SK-MEL-5 (cell line): ENCODE results near the gene RBCK1. TPM values are rescaled to one million over a fixed set of nuclear protein-coding genes. Genes with fewer than 3 reads are reported as not detected.
"Not testable (repeated sequence)": the region's sequence is repeated elsewhere in the genome, so short reads cannot be mapped to it uniquely, and the experiment has no call there.

ENCODE experiments used
- DNase-seq: peaks from one replicate; pipeline ENCODE4 v3.0.0-alpha.2; 2016; ENCODE audit warnings: low read depth, low spot score
- in situ Hi-C: cut with HindIII; loops from 2 replicates; pipeline ENCODE4 v1.10.0; 2016; ENCODE audit warnings: low sequenced_read_pairs, high pct_unique_total_duplicates, low pct_unique_long_range_greater_than_20kb
- total RNA-seq: library from RNA; depleted of rRNA; stranded (reverse); fragments of >200 nt; shearing (Covaris generic); gene quantifications from 2 replicates; pipeline ENCODE4 v1.2.3, GENCODE V29; 2014

Gene RBCK1
- total RNA-seq, 1 experiment from 2014 or later = 58.0 TPM

GRCh38 chr20:389220-389619, 18.9 kb upstream of the RBCK1 start:
- DNase-seq = no peak
- in situ Hi-C loops = no loop called here

GRCh38 chr20:391041-391711, 16.9 kb upstream of the RBCK1 start:
- DNase-seq = no peak
- in situ Hi-C loops = no loop called here

- in situ Hi-C loops, DNase-seq: not testable (repeated sequence)
Measured at GRCh38 chr20:393296-393695, 14.8 kb upstream of the RBCK1 start.

GRCh38 chr20:396252-396618, 11.9 kb upstream of the RBCK1 start:
- DNase-seq = no peak

GRCh38 chr20:396619-397431, 11.3 kb upstream of the RBCK1 start:
- in situ Hi-C loops = no loop called here
- DNase-seq = no peak

More at GRCh38 chr20:396252-396618, 11.9 kb upstream of the RBCK1 start:
- in situ Hi-C loops = no loop called here

- no peak for DNase-seq
- in situ Hi-C loops = no loop called here
Measured at GRCh38 chr20:397432-398237, 10.5 kb upstream of the RBCK1 start.

GRCh38 chr20:399182-399707, 8.9 kb upstream of the RBCK1 start:
- in situ Hi-C loops = no loop called here
- no peak for DNase-seq

GRCh38 chr20:400128-400453, 8.0 kb upstream of the RBCK1 start:
- in situ Hi-C loops = no loop called here
- peak; percentile 62 for DNase-seq

GRCh38 chr20:400454-401275, 7.4 kb upstream of the RBCK1 start:
- in situ Hi-C loops = no loop called here
- DNase-seq = no peak

- in situ Hi-C loops = no loop called here
- DNase-seq = no peak
Measured at GRCh38 chr20:401682-402495, 6.2 kb upstream of the RBCK1 start.

- in situ Hi-C loops = no loop called here
- DNase-seq = no peak
Measured at GRCh38 chr20:402496-402885, 5.6 kb upstream of the RBCK1 start.

GRCh38 chr20:402898-403581, 5.1 kb upstream of the RBCK1 start:
- in situ Hi-C loops = no loop called here
- DNase-seq = no peak

GRCh38 chr20:403582-403957, 4.5 kb upstream of the RBCK1 start:
- no peak for DNase-seq
- in situ Hi-C loops = no loop called here

- in situ Hi-C loops = no loop called here
- DNase-seq = no peak
Measured at GRCh38 chr20:404088-404487, 4.0 kb upstream of the RBCK1 start.

GRCh38 chr20:406200-407132, 1.6 kb upstream of the RBCK1 start:
- no peak for DNase-seq
- in situ Hi-C loops = no loop called here
